ENCODE results near the gene CASP8AP2. TPM values are rescaled to one million over a fixed set of nuclear protein-coding genes. Genes with fewer than 3 reads are reported as not detected.
"Not testable (repeated sequence)": the region's sequence is repeated elsewhere in the genome, so short reads cannot be mapped to it uniquely, and the experiment has no call there.

Gene CASP8AP2
- total and polyA plus RNA-seq, 11 donors: 4.4 to 16.2 (median 11.8) TPM

GRCh38 chr6:89888138-89888514, 58.4 kb downstream of the CASP8AP2 start:
- Histone ChIP-seq H3K4me3 (no peak overlapping the region), H3K4me1 (peaks cover 0 to 5% (median 0%) of the 10 kb centered on the region in 12 donors), H3K27me3 (peaks cover 0 to 54% (median 26%) of the 10 kb centered on the region in 9 donors), H3K27ac (no peak overlapping the region), H3K36me3 (no peaks in the 10 kb centered on the region), H3K9me3 (no peaks in the 10 kb centered on the region)
- intact Hi-C loops (cut with DNase I): no loop called here
- ATAC-seq (no peak), DNase-seq (no peak)
- TF ChIP-seq CTCF (IDR thresholded peaks at IDR 0.05): no peak
- TF ChIP-seq POLR2A (IDR thresholded peaks at IDR 0.05): no peak
- WGBS, 4 donors: 82 to 89% (median 84%) methylated on average over 7 of the region's 7 CpGs

GRCh38 chr6:89888871-89889270, 59.2 kb downstream of the CASP8AP2 start:
- ATAC-seq (no peak), DNase-seq (no peak)
- no peak overlapping the region for H3K27ac ChIP-seq
- H3K27me3 ChIP-seq: peaks cover 0 to 62% (median 28%) of the 10 kb centered on the region in 9 donors
- no peak overlapping the region for H3K4me3 ChIP-seq
- H3K4me1 ChIP-seq: peaks cover 0 to 5% (median 0%) of the 10 kb centered on the region in 12 donors
- TF ChIP-seq POLR2A (IDR thresholded peaks at IDR 0.05) (no peak), CTCF (IDR thresholded peaks at IDR 0.05) (no peak)
- H3K9me3 ChIP-seq: no peaks in the 10 kb centered on the region
- no peaks in the 10 kb centered on the region for H3K36me3 ChIP-seq
- WGBS, 4 donors: 83 to 94% (median 88%) methylated on average over 3 of the region's 3 CpGs
- intact Hi-C loops (cut with DNase I): no loop called here

- 6 to 14% (median 8%) methylated on average over 10 to 11 of the region's 11 CpGs for WGBS, 4 donors
- ATAC-seq: not testable (repeated sequence)
These were observed 61.3 kb downstream of the CASP8AP2 start for GRCh38 chr6:89890845-89891528.

GRCh38 chr6:89892577-89892976, 62.9 kb downstream of the CASP8AP2 start:
- H3K27ac ChIP-seq; DNase-seq; H3K36me3 ChIP-seq; H3K4me1 ChIP-seq; ATAC-seq; H3K4me3 ChIP-seq; intact Hi-C loops (cut with DNase I); H3K9me3 ChIP-seq: not testable (repeated sequence)
- 82 to 88% (median 84%) methylated on average over 8 of the region's 8 CpGs for WGBS, 4 donors
- peaks cover 0 to 60% (median 26%) of the 10 kb centered on the region in 9 donors for H3K27me3 ChIP-seq

More at GRCh38 chr6:89890845-89891528, 61.3 kb downstream of the CASP8AP2 start:
- H3K4me3 ChIP-seq; H3K9me3 ChIP-seq; DNase-seq; H3K27ac ChIP-seq; H3K36me3 ChIP-seq; intact Hi-C loops (cut with DNase I); H3K4me1 ChIP-seq: not testable (repeated sequence)
- H3K27me3 ChIP-seq: peaks cover 0 to 62% (median 28%) of the 10 kb centered on the region in 9 donors

GRCh38 chr6:89894169-89894568, 64.5 kb downstream of the CASP8AP2 start, which contains the start of gene GJA10:
Gene GJA10 (plus strand): TSS chr6:89894469. CDS start chr6:89894469, 0 bp downstream.
- intact Hi-C loops (cut with DNase I): no loop called here
- no peak within 1 kb of the TSS for H3K27ac ChIP-seq
- 78 to 100% (median 94%) methylated on average over 1 of the region's 1 CpG for whole genome bisulfite sequencing, 4 donors
- TF ChIP-seq CTCF (IDR thresholded peaks at IDR 0.05) (no peak), POLR2A (IDR thresholded peaks at IDR 0.05) (no peak)
- H3K27me3 ChIP-seq: peaks cover 0 to 44% (median 18%) of the 10 kb centered on the region in 9 donors
- H3K4me1 ChIP-seq: no peaks in the 10 kb centered on the region
- ATAC-seq: no peak
- no peak within 1 kb of the TSS for H3K4me3 ChIP-seq
- no peaks in the 10 kb centered on the region for H3K36me3 ChIP-seq
- no peaks in the 10 kb centered on the region for H3K9me3 ChIP-seq
- no peak for DNase-seq

All from heart left ventricle (tissue), 16 donors.